Stimulated activated CD8-positive, alpha-beta memory T cell treated with anti-CD3 and anti-CD28 coated beads, Interleukin-15, amount 100 ng/mL, for 48 hours (primary cell): ENCODE results near the gene LOC128125822.
A peak's percentile ranks its signal among the peaks of the same experiment; 100 is the strongest.
"Not testable (repeated sequence)": the region's sequence is repeated elsewhere in the genome, so short reads cannot be mapped to it uniquely, and the experiment has no call there.

ENCODE experiments used
- DNase-seq, 2 donors: peaks; one replicate each; pipeline ENCODE4 v3.0.0-alpha.2; 2020; ENCODE audit warnings: low read depth in 2 of 2

The LOC128125822 gene

GRCh38 chr6:63572044-63572746, at the start of gene LOC128125822, which contains the start of gene PTP4A1:
Gene LOC128125822, plus strand, starts transcription at chr6:63572480.
Gene PTP4A1, plus strand, starts transcription at chr6:63572480. Its CDS starts 4,401 bp downstream, at chr6:63576881.
- DNase-seq = peak; percentile 93 to 95

GRCh38 chr6:63522911-63523287, 49.4 kb upstream of the LOC128125822 start:
- not testable (repeated sequence) for DNase-seq

GRCh38 chr6:63523630-63524029, 48.6 kb upstream of the LOC128125822 start:
- no peak for DNase-seq

- DNase-seq = no peak
Observed at GRCh38 chr6:63525186-63525878, 46.9 kb upstream of the LOC128125822 start.

- DNase-seq = no peak
Observed at GRCh38 chr6:63526931-63527330, 45.3 kb upstream of the LOC128125822 start.

- no peak for DNase-seq
Observed at GRCh38 chr6:63527658-63528514, 44.4 kb upstream of the LOC128125822 start.

- no peak for DNase-seq
Observed at GRCh38 chr6:63529498-63529897, 42.8 kb upstream of the LOC128125822 start.

- no peak for DNase-seq
Observed at GRCh38 chr6:63530182-63530581, 42.1 kb upstream of the LOC128125822 start.

- DNase-seq = no peak
Observed at GRCh38 chr6:63530991-63531390, 41.3 kb upstream of the LOC128125822 start.

GRCh38 chr6:63533026-63533425, 39.3 kb upstream of the LOC128125822 start:
- DNase-seq = no peak

GRCh38 chr6:63533952-63534351, 38.3 kb upstream of the LOC128125822 start:
- no peak for DNase-seq

- DNase-seq = no peak
Observed at GRCh38 chr6:63537201-63537958, 34.9 kb upstream of the LOC128125822 start.

GRCh38 chr6:63537959-63538300, 34.4 kb upstream of the LOC128125822 start:
- no peak for DNase-seq

GRCh38 chr6:63538550-63538949, 33.7 kb upstream of the LOC128125822 start:
- no peak for DNase-seq

GRCh38 chr6:63543001-63543400, 29.3 kb upstream of the LOC128125822 start:
- DNase-seq = no peak

- DNase-seq = no peak
Observed at GRCh38 chr6:63543982-63544381, 28.3 kb upstream of the LOC128125822 start.

- no peak for DNase-seq
Observed at GRCh38 chr6:63546236-63546635, 26.0 kb upstream of the LOC128125822 start.

GRCh38 chr6:63546697-63547096, 25.6 kb upstream of the LOC128125822 start:
- DNase-seq = no peak

GRCh38 chr6:63549076-63549475, 23.2 kb upstream of the LOC128125822 start:
- DNase-seq = no peak

GRCh38 chr6:63553208-63553607, 19.1 kb upstream of the LOC128125822 start:
- no peak for DNase-seq

GRCh38 chr6:63553900-63554299, 18.4 kb upstream of the LOC128125822 start:
- no peak for DNase-seq

GRCh38 chr6:63554782-63555181, 17.5 kb upstream of the LOC128125822 start:
- DNase-seq = no peak
